ENCODE measurements around the gene MCCC2. TPM values are rescaled to one million over a fixed set of nuclear protein-coding genes. Genes with fewer than 3 reads are reported as not detected.

The MCCC2 gene
- total and polyA plus RNA-seq, 2 of the 13 experiments (the other 11 are each of a cell fraction or from before 2014, with no cell fraction given) = 44.8 to 83.6 TPM

- TF ChIP-seq RERE (CRISPR knock-in tag; IDR thresholded peaks at IDR 0.05; ENCODE audit: low read depth) (peak; percentile 61; the same call in 1 of the 2 replicates), ZHX1 (CRISPR knock-in tag; IDR thresholded peaks at IDR 0.05; ENCODE audit: low read depth) (peak; percentile 76), TAF15 (IDR thresholded peaks at IDR 0.05; ENCODE audit: low read depth, low read length, poor library complexity, severe bottlenecking) (peak; percentile 61), ZNF124 (CRISPR knock-in tag; IDR thresholded peaks at IDR 0.05) (peak; percentile 18; the same call in 1 of the 2 replicates), ZNF234 (CRISPR knock-in tag; conservative IDR thresholded peaks at IDR 0.05) (no peak), RARA (CRISPR knock-in tag; IDR thresholded peaks at IDR 0.05) (peak; percentile 34; the same call in 1 of the 2 replicates), ZNF792 (CRISPR knock-in tag; IDR thresholded peaks at IDR 0.05) (peak; percentile 24; the same call in 1 of the 2 replicates), RELA (CRISPR knock-in tag; IDR thresholded peaks at IDR 0.05) (peak; percentile 32; the same call in 1 of the 2 replicates), ZNF562 (CRISPR knock-in tag; IDR thresholded peaks at IDR 0.05; ENCODE audit: borderline replicate concordance) (no peak), ELK4 (CRISPR knock-in tag; IDR thresholded peaks at IDR 0.05; ENCODE audit: borderline replicate concordance) (no peak), ASH2L (IDR thresholded peaks at IDR 0.05; ENCODE audit: insufficient read length, low read depth, low read length) (peak; percentile 78), TCF7L2 (IDR thresholded peaks at IDR 0.05; ENCODE audit: low read depth, low read length) (no peak), ETV6 (CRISPR knock-in tag; conservative IDR thresholded peaks at IDR 0.05) (0 out of 2 replicates have a peak, but pooled peaks have one; percentile 44), ZNF296 (CRISPR knock-in tag; conservative IDR thresholded peaks at IDR 0.05) (no peak), ZNF839 (CRISPR knock-in tag; IDR thresholded peaks at IDR 0.05; ENCODE audit: borderline replicate concordance) (no peak), ZFP36L2 (CRISPR knock-in tag; IDR thresholded peaks at IDR 0.05) (no peak), RFX5 (IDR thresholded peaks at IDR 0.05; ENCODE audit: low read depth, low read length) (0 out of 2 replicates have a peak, but pooled peaks have one; percentile 28), HINFP (CRISPR knock-in tag; IDR thresholded peaks at IDR 0.05; ENCODE audit: low read depth) (no peak)
Observed at GRCh38 chr5:71586941-71587765, at the start of gene MCCC2 (continued).

All from HepG2 (cell line).